ENCODE results near the gene CNNM4.

DNA sequence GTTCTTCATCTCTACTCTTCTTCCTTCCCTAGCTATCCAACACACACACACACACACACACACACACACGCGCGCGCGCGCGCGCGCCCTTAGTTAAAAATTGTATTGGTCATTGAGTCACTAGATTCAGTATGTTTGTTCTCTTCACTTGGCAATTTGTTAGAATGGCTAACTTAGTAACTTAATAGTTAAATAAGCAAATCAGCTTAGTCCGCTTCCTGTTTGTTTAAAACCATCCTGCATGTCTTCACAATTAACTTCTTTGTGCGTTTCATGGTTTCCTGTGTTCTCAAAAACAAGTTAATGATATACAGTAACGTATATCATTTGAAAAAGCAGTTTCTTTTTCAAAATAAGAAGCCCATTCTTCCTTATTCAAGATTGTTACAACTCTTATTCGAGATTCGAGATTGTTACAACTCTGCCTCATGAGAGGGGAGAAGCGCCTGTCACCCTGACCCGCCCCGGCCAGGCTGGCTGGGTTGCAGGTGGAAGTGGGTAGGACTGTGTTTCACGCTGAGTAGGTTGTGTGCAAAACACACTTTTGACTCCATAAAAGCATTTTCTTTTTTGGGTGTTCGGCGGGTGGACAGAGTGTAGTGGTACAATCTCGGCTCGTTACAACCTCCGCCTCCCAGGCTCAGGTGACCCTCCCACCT, 45.9 kb downstream of the CNNM4 start:
- TF ChIP-seq, protein P1, sequence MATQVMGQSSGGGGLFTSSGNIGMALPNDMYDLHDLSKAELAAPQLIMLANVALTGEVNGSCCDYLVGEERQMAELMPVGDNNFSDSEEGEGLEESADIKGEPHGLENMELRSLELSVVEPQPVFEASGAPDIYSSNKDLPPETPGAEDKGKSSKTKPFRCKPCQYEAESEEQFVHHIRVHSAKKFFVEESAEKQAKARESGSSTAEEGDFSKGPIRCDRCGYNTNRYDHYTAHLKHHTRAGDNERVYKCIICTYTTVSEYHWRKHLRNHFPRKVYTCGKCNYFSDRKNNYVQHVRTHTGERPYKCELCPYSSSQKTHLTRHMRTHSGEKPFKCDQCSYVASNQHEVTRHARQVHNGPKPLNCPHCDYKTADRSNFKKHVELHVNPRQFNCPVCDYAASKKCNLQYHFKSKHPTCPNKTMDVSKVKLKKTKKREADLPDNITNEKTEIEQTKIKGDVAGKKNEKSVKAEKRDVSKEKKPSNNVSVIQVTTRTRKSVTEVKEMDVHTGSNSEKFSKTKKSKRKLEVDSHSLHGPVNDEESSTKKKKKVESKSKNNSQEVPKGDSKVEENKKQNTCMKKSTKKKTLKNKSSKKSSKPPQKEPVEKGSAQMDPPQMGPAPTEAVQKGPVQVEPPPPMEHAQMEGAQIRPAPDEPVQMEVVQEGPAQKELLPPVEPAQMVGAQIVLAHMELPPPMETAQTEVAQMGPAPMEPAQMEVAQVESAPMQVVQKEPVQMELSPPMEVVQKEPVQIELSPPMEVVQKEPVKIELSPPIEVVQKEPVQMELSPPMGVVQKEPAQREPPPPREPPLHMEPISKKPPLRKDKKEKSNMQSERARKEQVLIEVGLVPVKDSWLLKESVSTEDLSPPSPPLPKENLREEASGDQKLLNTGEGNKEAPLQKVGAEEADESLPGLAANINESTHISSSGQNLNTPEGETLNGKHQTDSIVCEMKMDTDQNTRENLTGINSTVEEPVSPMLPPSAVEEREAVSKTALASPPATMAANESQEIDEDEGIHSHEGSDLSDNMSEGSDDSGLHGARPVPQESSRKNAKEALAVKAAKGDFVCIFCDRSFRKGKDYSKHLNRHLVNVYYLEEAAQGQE (IDR thresholded peaks at IDR 0.05; ENCODE audit: low read depth, low read length): no peak
- TF ChIP-seq, protein P2, sequence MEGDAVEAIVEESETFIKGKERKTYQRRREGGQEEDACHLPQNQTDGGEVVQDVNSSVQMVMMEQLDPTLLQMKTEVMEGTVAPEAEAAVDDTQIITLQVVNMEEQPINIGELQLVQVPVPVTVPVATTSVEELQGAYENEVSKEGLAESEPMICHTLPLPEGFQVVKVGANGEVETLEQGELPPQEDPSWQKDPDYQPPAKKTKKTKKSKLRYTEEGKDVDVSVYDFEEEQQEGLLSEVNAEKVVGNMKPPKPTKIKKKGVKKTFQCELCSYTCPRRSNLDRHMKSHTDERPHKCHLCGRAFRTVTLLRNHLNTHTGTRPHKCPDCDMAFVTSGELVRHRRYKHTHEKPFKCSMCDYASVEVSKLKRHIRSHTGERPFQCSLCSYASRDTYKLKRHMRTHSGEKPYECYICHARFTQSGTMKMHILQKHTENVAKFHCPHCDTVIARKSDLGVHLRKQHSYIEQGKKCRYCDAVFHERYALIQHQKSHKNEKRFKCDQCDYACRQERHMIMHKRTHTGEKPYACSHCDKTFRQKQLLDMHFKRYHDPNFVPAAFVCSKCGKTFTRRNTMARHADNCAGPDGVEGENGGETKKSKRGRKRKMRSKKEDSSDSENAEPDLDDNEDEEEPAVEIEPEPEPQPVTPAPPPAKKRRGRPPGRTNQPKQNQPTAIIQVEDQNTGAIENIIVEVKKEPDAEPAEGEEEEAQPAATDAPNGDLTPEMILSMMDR (IDR thresholded peaks at IDR 0.05): no peak
- TF ChIP-seq EP300 (IDR thresholded peaks at IDR 0.05; ENCODE audit: borderline replicate concordance in 1 of 2, low read depth in 1 of 2, low read length in 1 of 2) (no peak), FOXM1 (IDR thresholded peaks at IDR 0.05; ENCODE audit: low read depth) (no peak), RAD21 (IDR thresholded peaks at IDR 0.05; ENCODE audit: low read length) (no peak), GATA2 (CRISPR knock-in tag; IDR thresholded peaks at IDR 0.05) (no peak), TEAD4 (IDR thresholded peaks at IDR 0.05; ENCODE audit: borderline replicate concordance, insufficient read depth) (no peak), EZH2phosphoT487 (IDR thresholded peaks at IDR 0.05; ENCODE audit: borderline replicate concordance, low read depth) (no peak), POLR2AphosphoS5 (IDR thresholded peaks at IDR 0.05; ENCODE audit: low read depth, low read length) (no peak), YY1 (IDR thresholded peaks at IDR 0.05; ENCODE audit: low read depth) (no peak), GABPA (IDR thresholded peaks at IDR 0.05; ENCODE audit: low read depth) (no peak)
